ENCODE data around the gene ROBO2.

Gene ROBO2

GRCh38 chr3:77506384-77506783 is 466.5 kb downstream of the ROBO2 start:
- no peak overlapping the region for H3K4me3 ChIP-seq (ENCODE audit: low read length)
- no peak for DNase-seq (ENCODE audit: low read depth, low spot score)

GRCh38 chr3:77513542-77513941 is 473.6 kb downstream of the ROBO2 start:
- no peak overlapping the region for H3K4me3 ChIP-seq (ENCODE audit: low read length)
- no peak for DNase-seq (ENCODE audit: low read depth, low spot score)

GRCh38 chr3:77514766-77515165 is 474.9 kb downstream of the ROBO2 start:
- DNase-seq (ENCODE audit: low read depth, low spot score) = no peak
- H3K4me3 ChIP-seq (ENCODE audit: low read length) = no peak overlapping the region

GRCh38 chr3:77524463-77524862 is 484.6 kb downstream of the ROBO2 start:
- DNase-seq (ENCODE audit: low read depth, low spot score) = no peak
- no peak overlapping the region for H3K4me3 ChIP-seq (ENCODE audit: low read length)

- DNase-seq (ENCODE audit: low read depth, low spot score) = no peak
- no peak overlapping the region for H3K4me3 ChIP-seq (ENCODE audit: low read length)
Observed at GRCh38 chr3:77524946-77525682, 485.2 kb downstream of the ROBO2 start.

GRCh38 chr3:77526573-77527113 is 486.7 kb downstream of the ROBO2 start:
- no peak for DNase-seq (ENCODE audit: low read depth, low spot score)
- no peak overlapping the region for H3K4me3 ChIP-seq (ENCODE audit: low read length)

GRCh38 chr3:77529522-77529921 is 489.6 kb downstream of the ROBO2 start:
- DNase-seq (ENCODE audit: low read depth, low spot score) = no peak
- no peak overlapping the region for H3K4me3 ChIP-seq (ENCODE audit: low read length)

GRCh38 chr3:77530870-77531269 is 491.0 kb downstream of the ROBO2 start:
- no peak for DNase-seq (ENCODE audit: low read depth, low spot score)
- H3K4me3 ChIP-seq (ENCODE audit: low read length) = no peak overlapping the region

- no peak for DNase-seq (ENCODE audit: low read depth, low spot score)
- H3K4me3 ChIP-seq (ENCODE audit: low read length) = no peak overlapping the region
Observed at GRCh38 chr3:77535116-77535515, 495.2 kb downstream of the ROBO2 start.

GRCh38 chr3:77536038-77536775 is 496.3 kb downstream of the ROBO2 start:
- no peak overlapping the region for H3K4me3 ChIP-seq (ENCODE audit: low read length)
- DNase-seq (ENCODE audit: low read depth, low spot score) = no peak

GRCh38 chr3:77539014-77539413 is 499.1 kb downstream of the ROBO2 start:
- H3K4me3 ChIP-seq (ENCODE audit: low read length) = no peak overlapping the region
- DNase-seq (ENCODE audit: low read depth, low spot score) = no peak

GRCh38 chr3:77539677-77540076 is 499.8 kb downstream of the ROBO2 start:
- DNase-seq (ENCODE audit: low read depth, low spot score) = no peak
- H3K4me3 ChIP-seq (ENCODE audit: low read length) = no peak overlapping the region

GRCh38 chr3:77541203-77541922 is 501.5 kb downstream of the ROBO2 start:
- no peak overlapping the region for H3K4me3 ChIP-seq (ENCODE audit: low read length)

GRCh38 chr3:77546246-77546645 is 506.3 kb downstream of the ROBO2 start:
- no peak overlapping the region for H3K4me3 ChIP-seq (ENCODE audit: low read length)
- no peak for DNase-seq (ENCODE audit: low read depth, low spot score)

More at GRCh38 chr3:77541203-77541922, 501.5 kb downstream of the ROBO2 start:
- DNase-seq (ENCODE audit: low read depth, low spot score) = no peak

GRCh38 chr3:77549034-77549433 is 509.1 kb downstream of the ROBO2 start:
- no peak overlapping the region for H3K4me3 ChIP-seq (ENCODE audit: low read length)
- no peak for DNase-seq (ENCODE audit: low read depth, low spot score)

GRCh38 chr3:77553240-77553639 is 513.3 kb downstream of the ROBO2 start:
- DNase-seq (ENCODE audit: low read depth, low spot score) = no peak
- no peak overlapping the region for H3K4me3 ChIP-seq (ENCODE audit: low read length)

GRCh38 chr3:77562089-77562488 is 522.2 kb downstream of the ROBO2 start:
- no peak for DNase-seq (ENCODE audit: low read depth, low spot score)
- no peak overlapping the region for H3K4me3 ChIP-seq (ENCODE audit: low read length)

GRCh38 chr3:77563012-77563411 is 523.1 kb downstream of the ROBO2 start:
- H3K4me3 ChIP-seq (ENCODE audit: low read length) = no peak overlapping the region

GRCh38 chr3:77566055-77566454 is 526.2 kb downstream of the ROBO2 start:
- DNase-seq (ENCODE audit: low read depth, low spot score) = no peak
- H3K4me3 ChIP-seq (ENCODE audit: low read length) = no peak overlapping the region

More at GRCh38 chr3:77563012-77563411, 523.1 kb downstream of the ROBO2 start:
- no peak for DNase-seq (ENCODE audit: low read depth, low spot score)
